GM23338 (cell line): ENCODE results near the gene PPID. TPM values are rescaled to one million over a fixed set of nuclear protein-coding genes. Genes with fewer than 3 reads are reported as not detected.

ENCODE experiments used
- ATAC-seq: fragments of 200-7000 bp; cut with Tn5 transposase; 3 replicates; pipeline ENCODE4 v1.9.1; 2020
- DNase-seq: peaks from one replicate; pipeline ENCODE4 v3.0.0-alpha.2; 2015; ENCODE audit warnings: low spot score
- H2AFZ ChIP-seq: fragments of 200-600 bp; sonication (generic); 2 replicates; pipeline ENCODE4 v1.8.0; 2016; ENCODE audit warnings: antibody characterized with exemption, mild to moderate bottlenecking, moderate library complexity
- H3F3A ChIP-seq: fragments of 200-600 bp; sonication (generic); replicated peaks from 2 replicates; pipeline ENCODE4 v1.8.0; 2017; ENCODE audit warnings: antibody characterized with exemption, mixed run types, low read depth
- H3K27ac ChIP-seq: fragments of 200-600 bp; sonication (generic); 2 replicates; pipeline ENCODE4 v1.6.1; 2016; ENCODE audit warnings: low read depth
- H3K27me3 ChIP-seq: fragments of 200-600 bp; sonication (generic); 2 replicates; pipeline ENCODE4 v1.8.0; 2016; ENCODE audit warnings: mild to moderate bottlenecking, mixed run types, moderate library complexity; ENCODE audit not compliant: insufficient read depth
- H3K36me3 ChIP-seq: fragments of 200-600 bp; sonication (generic); 2 replicates; pipeline ENCODE4 v1.8.0; 2016; ENCODE audit warnings: mild to moderate bottlenecking; ENCODE audit not compliant: insufficient read depth
- H3K4me1 ChIP-seq: fragments of 200-600 bp; sonication (generic); 2 replicates; pipeline ENCODE4 v1.8.0; 2016; ENCODE audit warnings: mild to moderate bottlenecking, moderate library complexity; ENCODE audit not compliant: insufficient read depth
- H3K4me2 ChIP-seq: fragments of 200-600 bp; sonication (generic); 2 replicates; pipeline ENCODE4 v1.7.1; 2017; ENCODE audit warnings: mixed run types
- H3K4me3 ChIP-seq: fragments of 200-600 bp; sonication (generic); 2 replicates; pipeline ENCODE4 v1.6.1; 2016; ENCODE audit warnings: mixed run types
- H3K79me2 ChIP-seq: fragments of 200-600 bp; sonication (generic); replicated peaks from 2 replicates; pipeline ENCODE4 v1.8.0; 2017; ENCODE audit warnings: mild to moderate bottlenecking; ENCODE audit not compliant: insufficient read depth
- H3K9me2 ChIP-seq: fragments of 200-600 bp; sonication (generic); 2 replicates; pipeline ENCODE4 v1.8.0; 2017; ENCODE audit not compliant: insufficient read depth
- H4K20me1 ChIP-seq: fragments of 200-600 bp; sonication (generic); replicated peaks from 2 replicates; pipeline ENCODE4 v1.8.0; 2017; ENCODE audit warnings: mild to moderate bottlenecking; ENCODE audit not compliant: insufficient read depth
- H3K27ac Mint-ChIP-seq: 2 replicates; pipeline ENCODE4 v1.8.0; 2020; ENCODE audit warnings: inconsistent platforms, mild to moderate bottlenecking, moderate library complexity, mixed read lengths
- H3K27me3 Mint-ChIP-seq: 3 replicates; pipeline ENCODE4 v1.8.0; 2022; ENCODE audit warnings: low read depth, mild to moderate bottlenecking, moderate library complexity, mixed read lengths, inconsistent platforms; ENCODE audit not compliant: insufficient read depth, poor library complexity
- H3K36me3 Mint-ChIP-seq: 3 replicates; pipeline ENCODE4 v1.8.0; 2021; ENCODE audit warnings: low read depth, mild to moderate bottlenecking, inconsistent platforms, moderate library complexity, mixed read lengths
- H3K4me1 Mint-ChIP-seq: 3 replicates; pipeline ENCODE4 v1.8.0; 2020; ENCODE audit warnings: mild to moderate bottlenecking, inconsistent platforms, mixed read lengths
- H3K4me3 Mint-ChIP-seq: 3 replicates; pipeline ENCODE4 v1.8.0; 2021; ENCODE audit warnings: moderate library complexity, mild to moderate bottlenecking, inconsistent platforms, mixed read lengths
- H3K9me3 Mint-ChIP-seq: 3 replicates; pipeline ENCODE4 v1.8.0; 2020; ENCODE audit warnings: moderate library complexity, mild to moderate bottlenecking, inconsistent platforms, mixed read lengths
- CREB1 ChIP-seq: fragments of 250-450 bp; sonication (Bioruptor Pico); IDR thresholded peaks from 2 replicates; pipeline ENCODE4 v1.5.0; 2020; ENCODE audit warnings: low read depth, mild to moderate bottlenecking, moderate library complexity
- CTCF ChIP-seq, 2 experiments: fragments of 200-600 bp in 1 of 2; sonication (generic) in 1 of 2; conservative IDR thresholded peaks; 2 replicates each; pipeline versions ENCODE4 v1.5.1 to v1.6.1; 2016 to 2017; ENCODE audit warnings: antibody characterized with exemption in 2 of 2, low read depth in 2 of 2, mild to moderate bottlenecking in 2 of 2, moderate library complexity in 1 of 2
- EZH2phosphoT487 ChIP-seq: fragments of 200-600 bp; sonication (generic); IDR thresholded peaks from one replicate; pipeline ENCODE4 v1.8.1; 2018; ENCODE audit warnings: antibody characterized with exemption; ENCODE audit not compliant: unreplicated experiment
- REST ChIP-seq: IDR thresholded peaks from one replicate; pipeline ENCODE4 v1.6.1; 2018; ENCODE audit warnings: antibody characterized with exemption; ENCODE audit not compliant: unreplicated experiment
- polyA plus RNA-seq: library from polyadenylated mRNA; unstranded; fragments of >200 nt; fragmentation: Nextera tagmentation; extraction: Ambion mirVana; gene quantifications from 2 replicates; pipeline ENCODE4 v1.2.1, GENCODE V29; 2016
- total RNA-seq: library from RNA; depleted of rRNA; stranded (reverse); fragments of >200 nt; shearing (Covaris generic); gene quantifications from 2 replicates; pipeline ENCODE4 v1.2.3, GENCODE V29; 2014
- TF ChIP-seq, protein P1 (sequence below): IDR thresholded peaks from 2 replicates; pipeline ENCODE4 v1.6.1; 2016; ENCODE audit warnings: antibody characterized with exemption

The PPID gene
- total and polyA plus RNA-seq, 2 experiments from 2014 or later: 56.6 to 66.2 TPM

GRCh38 chr4:158715802-158716201 lies 7.4 kb downstream of the PPID start:
- H3K4me1 Mint-ChIP-seq: no peaks in the 10 kb centered on the region

More at GRCh38 chr4:158715802-158716201, 7.4 kb downstream of the PPID start:
- Histone ChIP-seq H2AFZ (no peak overlapping the region), H3K27ac (no peak overlapping the region), H3K9me2 (no peaks in the 10 kb centered on the region), H3K4me2 (no peak overlapping the region), H3K79me2 (peaks cover 6% of the 10 kb centered on the region), H4K20me1 (peaks cover 7% of the 10 kb centered on the region), H3F3A (no peaks in the 10 kb centered on the region), H3K4me3 (no peak overlapping the region), H3K36me3 (peaks cover 76% of the 10 kb centered on the region), H3K27me3 (no peaks in the 10 kb centered on the region), H3K4me1 (no peaks in the 10 kb centered on the region)
- no peaks in the 10 kb centered on the region for H3K27me3 Mint-ChIP-seq
- H3K9me3 Mint-ChIP-seq: no peaks in the 10 kb centered on the region
- no peak for DNase-seq
- peaks cover 87% of the 10 kb centered on the region for H3K36me3 Mint-ChIP-seq
- no peak overlapping the region for H3K4me3 Mint-ChIP-seq
- ATAC-seq: no peak
- TF ChIP-seq CTCF (conservative IDR thresholded peaks at IDR 0.05; ENCODE audit: low read depth in 2 of 2): no peak
- TF ChIP-seq, protein P1, sequence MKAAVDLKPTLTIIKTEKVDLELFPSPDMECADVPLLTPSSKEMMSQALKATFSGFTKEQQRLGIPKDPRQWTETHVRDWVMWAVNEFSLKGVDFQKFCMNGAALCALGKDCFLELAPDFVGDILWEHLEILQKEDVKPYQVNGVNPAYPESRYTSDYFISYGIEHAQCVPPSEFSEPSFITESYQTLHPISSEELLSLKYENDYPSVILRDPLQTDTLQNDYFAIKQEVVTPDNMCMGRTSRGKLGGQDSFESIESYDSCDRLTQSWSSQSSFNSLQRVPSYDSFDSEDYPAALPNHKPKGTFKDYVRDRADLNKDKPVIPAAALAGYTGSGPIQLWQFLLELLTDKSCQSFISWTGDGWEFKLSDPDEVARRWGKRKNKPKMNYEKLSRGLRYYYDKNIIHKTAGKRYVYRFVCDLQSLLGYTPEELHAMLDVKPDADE: no peak
- no peak for TF ChIP-seq EZH2phosphoT487
- no peak for TF ChIP-seq REST
- no peak for TF ChIP-seq CREB1 (CRISPR knock-in tag)
- no peak overlapping the region for H3K27ac Mint-ChIP-seq
